PC-9 (cell line): Measurements from ENCODE around the gene CSRNP2. TPM values are rescaled to one million over a fixed set of nuclear protein-coding genes. Genes with fewer than 3 reads are reported as not detected.

ENCODE experiments used
- BruUV-seq: library from RNA; stranded (reverse); fragments of 400-500 nt; replicated peaks from 2 replicates; lab custom pipeline; 2021; lab: Mats Ljungman, UMichigan
- CTCF ChIA-PET: fragments of 300-600 bp; sonication (Branson Sonifier 250); formaldehyde crosslinking; loops from one replicate; lab custom pipeline; 2022; ENCODE audit warnings: antibody characterized with exemption; lab: Charles Lee
- POLR2A ChIA-PET: fragments of 300-600 bp; sonication (Branson Sonifier 250); formaldehyde crosslinking; loops from one replicate; lab custom pipeline; 2022; ENCODE audit warnings: antibody characterized with exemption; ENCODE audit not compliant: unreplicated experiment; lab: Charles Lee
- DNase-seq, 2 experiments: peaks; one replicate each; pipeline versions ENCODE4 v3.0.0 to v3.0.0-alpha.2; 2015 to 2022; ENCODE audit warnings: mixed read lengths in 1 of 2
- H2AFZ ChIP-seq: fragments of 200-600 bp; sonication (generic); 2 replicates; pipeline ENCODE4 v1.8.1; 2017; ENCODE audit warnings: antibody characterized with exemption
- H3F3A ChIP-seq: fragments of 200-600 bp; sonication (generic); 2 replicates; pipeline ENCODE4 v1.8.1; 2017; ENCODE audit warnings: antibody characterized with exemption, mild to moderate bottlenecking, low read depth; ENCODE audit not compliant: insufficient read depth
- H3K27ac ChIP-seq: fragments of 200-600 bp; sonication (generic); 2 replicates; pipeline ENCODE4 v1.6.1; 2016; ENCODE audit warnings: mixed run types
- H3K27me3 ChIP-seq: fragments of 200-600 bp; sonication (generic); 2 replicates; pipeline ENCODE4 v1.6.1; 2016; ENCODE audit warnings: low read depth, mixed run types; ENCODE audit not compliant: insufficient read depth
- H3K36me3 ChIP-seq: fragments of 200-600 bp; sonication (generic); 2 replicates; pipeline ENCODE4 v1.6.1; 2016; ENCODE audit warnings: low read depth, mixed run types
- H3K4me1 ChIP-seq: fragments of 200-600 bp; sonication (generic); replicated peaks from 2 replicates; pipeline ENCODE4 v1.6.1; 2016; ENCODE audit warnings: mixed run types; ENCODE audit not compliant: insufficient read depth
- H3K4me2 ChIP-seq: fragments of 200-600 bp; sonication (generic); 2 replicates; pipeline ENCODE4 v1.6.1; 2017; ENCODE audit warnings: mixed run types
- H3K4me3 ChIP-seq: fragments of 200-600 bp; sonication (generic); 2 replicates; pipeline ENCODE4 v1.6.1; 2016; ENCODE audit warnings: mixed run types
- H3K79me2 ChIP-seq: fragments of 200-600 bp; sonication (generic); 2 replicates; pipeline ENCODE4 v1.6.1; 2017; ENCODE audit warnings: low read depth, mixed run types
- H3K9me2 ChIP-seq: fragments of 200-600 bp; sonication (generic); 2 replicates; pipeline ENCODE4 v1.8.1; 2017; ENCODE audit warnings: mild to moderate bottlenecking; ENCODE audit not compliant: insufficient read depth
- H3K9me3 ChIP-seq: fragments of 200-600 bp; sonication (generic); 2 replicates; pipeline ENCODE4 v1.8.1; 2016; ENCODE audit warnings: low read depth; ENCODE audit not compliant: insufficient read depth
- H4K20me1 ChIP-seq: fragments of 200-600 bp; sonication (generic); 2 replicates; pipeline ENCODE4 v1.8.1; 2017; ENCODE audit not compliant: insufficient read depth
- CTCF ChIP-seq: fragments of 200-600 bp; sonication (generic); conservative IDR thresholded peaks from 2 replicates; pipeline ENCODE4 v1.6.1; 2017; ENCODE audit warnings: mixed run types, antibody characterized with exemption, mild to moderate bottlenecking, moderate library complexity
- EZH2 ChIP-seq: fragments of 200-600 bp; sonication (generic); IDR thresholded peaks from 2 replicates; pipeline ENCODE4 v1.8.0; 2017; ENCODE audit warnings: antibody characterized with exemption, low read depth
- intact Hi-C: fragments of 100-400 bp; cut with micrococcal nuclease; formaldehyde crosslinking; loops from one replicate; pipeline ENCODE4 v1.10.0; 2022; ENCODE audit not compliant: unreplicated experiment
- total RNA-seq: library from RNA; stranded (reverse); gene quantifications from 2 replicates; pipeline ENCODE4 v1.2.3, GENCODE V29; 2021

CSRNP2 gene
- total RNA-seq, 1 experiment from 2014 or later: 19.3 TPM

- no TSS peak for BruUV-seq
- Histone ChIP-seq H3K27ac (no peak overlapping the region), H3K36me3 (peaks cover 20% of the 10 kb centered on the region), H2AFZ (no peak overlapping the region), H3K4me1 (peaks cover 10% of the 10 kb centered on the region; the same call in 1 of the 2 replicates), H3K9me2 (no peaks in the 10 kb centered on the region), H3K27me3 (no peaks in the 10 kb centered on the region), H3K9me3 (no peaks in the 10 kb centered on the region), H4K20me1 (0 out of 2 replicates have a peak, but pooled peaks cover 5% of the 10 kb centered on the region), H3F3A (peaks cover 7% of the 10 kb centered on the region), H3K4me2 (no peak overlapping the region), H3K79me2 (0 out of 2 replicates have a peak, but pooled peaks cover 3% of the 10 kb centered on the region), H3K4me3 (no peak overlapping the region)
- intact Hi-C loops: loop anchor here (5.0 kb wide), 1 partner anchor 122 kb away; the partner anchor contains the start of gene DAZAP2
- POLR2A ChIA-PET: no interaction called here
- DNase-seq: no peak
- TF ChIP-seq CTCF (no peak), EZH2 (no peak)
- CTCF ChIA-PET: no interaction called here
These were observed 32.1 kb upstream of the CSRNP2 start for GRCh38 chr12:51115533-51115932.

- H3K4me2 ChIP-seq: no peak overlapping the region
- H3F3A ChIP-seq: no peaks in the 10 kb centered on the region
- H4K20me1 ChIP-seq: no peaks in the 10 kb centered on the region
- TF ChIP-seq CTCF (no peak), EZH2 (no peak)
- H3K9me2 ChIP-seq: no peaks in the 10 kb centered on the region
- BruUV-seq: no TSS peak
- intact Hi-C loops: no loop called here
- H3K27ac ChIP-seq: no peak overlapping the region
- ChIA-PET POLR2A (no interaction called here), CTCF (no interaction called here)
- H3K36me3 ChIP-seq: peaks cover 12% of the 10 kb centered on the region
- no peaks in the 10 kb centered on the region for H3K9me3 ChIP-seq
- no peak overlapping the region for H3K4me3 ChIP-seq
- no peak overlapping the region for H2AFZ ChIP-seq
- no peaks in the 10 kb centered on the region for H3K4me1 ChIP-seq
- no peaks in the 10 kb centered on the region for H3K27me3 ChIP-seq
- no peak for DNase-seq
- no peaks in the 10 kb centered on the region for H3K79me2 ChIP-seq
These were observed 24.7 kb upstream of the CSRNP2 start for GRCh38 chr12:51108136-51108535.

GRCh38 chr12:51103977-51104376 is 20.6 kb upstream of the CSRNP2 start:
- Histone ChIP-seq H3K4me3 (no peak overlapping the region), H4K20me1 (no peaks in the 10 kb centered on the region), H3K9me2 (no peaks in the 10 kb centered on the region), H3K4me2 (no peak overlapping the region), H3K36me3 (peaks cover 16% of the 10 kb centered on the region; the same call in 1 of the 2 replicates), H3K27ac (no peak overlapping the region), H3F3A (no peaks in the 10 kb centered on the region; the same call in 1 of the 2 replicates), H3K9me3 (no peaks in the 10 kb centered on the region), H3K4me1 (no peaks in the 10 kb centered on the region), H3K27me3 (no peaks in the 10 kb centered on the region), H2AFZ (no peak overlapping the region), H3K79me2 (no peaks in the 10 kb centered on the region)
- ChIA-PET CTCF (no interaction called here), POLR2A (interaction anchor here (0.6 kb wide), 1 partner anchor 134 kb away, joined by 4 read pairs; no protein-coding TSS in a partner anchor)
- DNase-seq: no peak
- no peak for TF ChIP-seq EZH2
- no peak for TF ChIP-seq CTCF
- BruUV-seq: no TSS peak
- intact Hi-C loops: no loop called here
